ENCODE data around the gene SETD9. TPM values are rescaled to one million over a fixed set of nuclear protein-coding genes. Genes with fewer than 3 reads are reported as not detected.

SETD9 gene
- total and polyA plus RNA-seq, 2 experiments from 2014 or later, result 13.1 to 19.2 TPM

DNA sequence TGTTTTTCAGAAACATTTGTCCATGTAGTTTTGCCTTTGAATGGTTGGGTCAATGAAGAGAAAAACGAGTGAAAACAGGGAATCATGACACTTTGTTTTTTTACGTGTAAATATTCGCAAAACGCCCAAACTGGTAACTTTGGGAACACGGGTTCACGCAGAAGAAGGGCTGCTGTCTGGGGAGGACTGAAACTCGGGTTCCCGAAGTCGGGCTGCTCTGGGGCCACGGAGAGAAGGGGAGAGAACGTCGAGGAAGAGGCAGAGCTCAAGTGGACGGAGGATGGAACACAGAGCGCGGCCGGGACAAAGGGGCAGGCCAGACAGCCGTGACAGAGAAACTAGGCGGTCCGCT is 478 bp upstream of the SETD9 start:
- Histone ChIP-seq H3K79me2 (replicated peaks; ENCODE audit: insufficient read depth) (peaks cover 7% of the 10 kb centered on the region; the same call in 1 of the 2 replicates), H2AFZ (peak overlapping the region; percentile 91), H3K36me3 (ENCODE audit: insufficient read depth) (no peaks in the 10 kb centered on the region), H3K4me1 (ENCODE audit: insufficient read depth) (peaks cover 13% of the 10 kb centered on the region), H3F3A (replicated peaks; ENCODE audit: low read depth) (no peaks in the 10 kb centered on the region), H3K27ac (ENCODE audit: low read depth) (peak overlapping the region; percentile 97), H3K27me3 (ENCODE audit: insufficient read depth) (no peaks in the 10 kb centered on the region), H3K9me2 (ENCODE audit: insufficient read depth) (0 out of 2 replicates have a peak, but pooled peaks cover 3% of the 10 kb centered on the region), H4K20me1 (replicated peaks; ENCODE audit: insufficient read depth) (no peaks in the 10 kb centered on the region), H3K4me2 (peak overlapping the region; percentile 86), H3K4me3 (peak overlapping the region; percentile 74)
- DNase-seq (ENCODE audit: low spot score) (no peak), ATAC-seq (peak; percentile 67)
- Mint-ChIP-seq H3K27ac (peak overlapping the region; percentile 96), H3K36me3 (ENCODE audit: low read depth) (peaks cover 10% of the 10 kb centered on the region; the same call in 2 of the 3 replicates), H3K4me3 (peak overlapping the region; percentile 85), H3K9me3 (no peaks in the 10 kb centered on the region; the same call in 2 of the 3 replicates), H3K27me3 (ENCODE audit: insufficient read depth, low read depth, poor library complexity) (peaks cover 1% of the 10 kb centered on the region), H3K4me1 (peaks cover 20% of the 10 kb centered on the region)
- TF ChIP-seq ZNF331 (CRISPR knock-in tag; IDR thresholded peaks at IDR 0.05; ENCODE audit: low read depth) (no peak), STAT1 (IDR thresholded peaks at IDR 0.05; ENCODE audit: unreplicated experiment) (no peak), ZNF114 (CRISPR knock-in tag; IDR thresholded peaks at IDR 0.05) (no peak), NANOG (IDR thresholded peaks at IDR 0.05; ENCODE audit: borderline replicate concordance) (no peak), EZH2phosphoT487 (IDR thresholded peaks at IDR 0.05; ENCODE audit: unreplicated experiment) (no peak), JUNB (IDR thresholded peaks at IDR 0.05; ENCODE audit: unreplicated experiment) (no peak), EZH2 (IDR thresholded peaks at IDR 0.05; ENCODE audit: low read depth, unreplicated experiment) (no peak), POLR2AphosphoS5 (IDR thresholded peaks at IDR 0.05; ENCODE audit: low read depth) (no peak), CREB1 (CRISPR knock-in tag; IDR thresholded peaks at IDR 0.05; ENCODE audit: low read depth) (no peak)
- TF ChIP-seq, protein P1, sequence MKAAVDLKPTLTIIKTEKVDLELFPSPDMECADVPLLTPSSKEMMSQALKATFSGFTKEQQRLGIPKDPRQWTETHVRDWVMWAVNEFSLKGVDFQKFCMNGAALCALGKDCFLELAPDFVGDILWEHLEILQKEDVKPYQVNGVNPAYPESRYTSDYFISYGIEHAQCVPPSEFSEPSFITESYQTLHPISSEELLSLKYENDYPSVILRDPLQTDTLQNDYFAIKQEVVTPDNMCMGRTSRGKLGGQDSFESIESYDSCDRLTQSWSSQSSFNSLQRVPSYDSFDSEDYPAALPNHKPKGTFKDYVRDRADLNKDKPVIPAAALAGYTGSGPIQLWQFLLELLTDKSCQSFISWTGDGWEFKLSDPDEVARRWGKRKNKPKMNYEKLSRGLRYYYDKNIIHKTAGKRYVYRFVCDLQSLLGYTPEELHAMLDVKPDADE (IDR thresholded peaks at IDR 0.05), result no peak
- TF ChIP-seq, protein P2, sequence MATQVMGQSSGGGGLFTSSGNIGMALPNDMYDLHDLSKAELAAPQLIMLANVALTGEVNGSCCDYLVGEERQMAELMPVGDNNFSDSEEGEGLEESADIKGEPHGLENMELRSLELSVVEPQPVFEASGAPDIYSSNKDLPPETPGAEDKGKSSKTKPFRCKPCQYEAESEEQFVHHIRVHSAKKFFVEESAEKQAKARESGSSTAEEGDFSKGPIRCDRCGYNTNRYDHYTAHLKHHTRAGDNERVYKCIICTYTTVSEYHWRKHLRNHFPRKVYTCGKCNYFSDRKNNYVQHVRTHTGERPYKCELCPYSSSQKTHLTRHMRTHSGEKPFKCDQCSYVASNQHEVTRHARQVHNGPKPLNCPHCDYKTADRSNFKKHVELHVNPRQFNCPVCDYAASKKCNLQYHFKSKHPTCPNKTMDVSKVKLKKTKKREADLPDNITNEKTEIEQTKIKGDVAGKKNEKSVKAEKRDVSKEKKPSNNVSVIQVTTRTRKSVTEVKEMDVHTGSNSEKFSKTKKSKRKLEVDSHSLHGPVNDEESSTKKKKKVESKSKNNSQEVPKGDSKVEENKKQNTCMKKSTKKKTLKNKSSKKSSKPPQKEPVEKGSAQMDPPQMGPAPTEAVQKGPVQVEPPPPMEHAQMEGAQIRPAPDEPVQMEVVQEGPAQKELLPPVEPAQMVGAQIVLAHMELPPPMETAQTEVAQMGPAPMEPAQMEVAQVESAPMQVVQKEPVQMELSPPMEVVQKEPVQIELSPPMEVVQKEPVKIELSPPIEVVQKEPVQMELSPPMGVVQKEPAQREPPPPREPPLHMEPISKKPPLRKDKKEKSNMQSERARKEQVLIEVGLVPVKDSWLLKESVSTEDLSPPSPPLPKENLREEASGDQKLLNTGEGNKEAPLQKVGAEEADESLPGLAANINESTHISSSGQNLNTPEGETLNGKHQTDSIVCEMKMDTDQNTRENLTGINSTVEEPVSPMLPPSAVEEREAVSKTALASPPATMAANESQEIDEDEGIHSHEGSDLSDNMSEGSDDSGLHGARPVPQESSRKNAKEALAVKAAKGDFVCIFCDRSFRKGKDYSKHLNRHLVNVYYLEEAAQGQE (IDR thresholded peaks at IDR 0.05; ENCODE audit: unreplicated experiment), result no peak
- TF ChIP-seq, protein P3, sequence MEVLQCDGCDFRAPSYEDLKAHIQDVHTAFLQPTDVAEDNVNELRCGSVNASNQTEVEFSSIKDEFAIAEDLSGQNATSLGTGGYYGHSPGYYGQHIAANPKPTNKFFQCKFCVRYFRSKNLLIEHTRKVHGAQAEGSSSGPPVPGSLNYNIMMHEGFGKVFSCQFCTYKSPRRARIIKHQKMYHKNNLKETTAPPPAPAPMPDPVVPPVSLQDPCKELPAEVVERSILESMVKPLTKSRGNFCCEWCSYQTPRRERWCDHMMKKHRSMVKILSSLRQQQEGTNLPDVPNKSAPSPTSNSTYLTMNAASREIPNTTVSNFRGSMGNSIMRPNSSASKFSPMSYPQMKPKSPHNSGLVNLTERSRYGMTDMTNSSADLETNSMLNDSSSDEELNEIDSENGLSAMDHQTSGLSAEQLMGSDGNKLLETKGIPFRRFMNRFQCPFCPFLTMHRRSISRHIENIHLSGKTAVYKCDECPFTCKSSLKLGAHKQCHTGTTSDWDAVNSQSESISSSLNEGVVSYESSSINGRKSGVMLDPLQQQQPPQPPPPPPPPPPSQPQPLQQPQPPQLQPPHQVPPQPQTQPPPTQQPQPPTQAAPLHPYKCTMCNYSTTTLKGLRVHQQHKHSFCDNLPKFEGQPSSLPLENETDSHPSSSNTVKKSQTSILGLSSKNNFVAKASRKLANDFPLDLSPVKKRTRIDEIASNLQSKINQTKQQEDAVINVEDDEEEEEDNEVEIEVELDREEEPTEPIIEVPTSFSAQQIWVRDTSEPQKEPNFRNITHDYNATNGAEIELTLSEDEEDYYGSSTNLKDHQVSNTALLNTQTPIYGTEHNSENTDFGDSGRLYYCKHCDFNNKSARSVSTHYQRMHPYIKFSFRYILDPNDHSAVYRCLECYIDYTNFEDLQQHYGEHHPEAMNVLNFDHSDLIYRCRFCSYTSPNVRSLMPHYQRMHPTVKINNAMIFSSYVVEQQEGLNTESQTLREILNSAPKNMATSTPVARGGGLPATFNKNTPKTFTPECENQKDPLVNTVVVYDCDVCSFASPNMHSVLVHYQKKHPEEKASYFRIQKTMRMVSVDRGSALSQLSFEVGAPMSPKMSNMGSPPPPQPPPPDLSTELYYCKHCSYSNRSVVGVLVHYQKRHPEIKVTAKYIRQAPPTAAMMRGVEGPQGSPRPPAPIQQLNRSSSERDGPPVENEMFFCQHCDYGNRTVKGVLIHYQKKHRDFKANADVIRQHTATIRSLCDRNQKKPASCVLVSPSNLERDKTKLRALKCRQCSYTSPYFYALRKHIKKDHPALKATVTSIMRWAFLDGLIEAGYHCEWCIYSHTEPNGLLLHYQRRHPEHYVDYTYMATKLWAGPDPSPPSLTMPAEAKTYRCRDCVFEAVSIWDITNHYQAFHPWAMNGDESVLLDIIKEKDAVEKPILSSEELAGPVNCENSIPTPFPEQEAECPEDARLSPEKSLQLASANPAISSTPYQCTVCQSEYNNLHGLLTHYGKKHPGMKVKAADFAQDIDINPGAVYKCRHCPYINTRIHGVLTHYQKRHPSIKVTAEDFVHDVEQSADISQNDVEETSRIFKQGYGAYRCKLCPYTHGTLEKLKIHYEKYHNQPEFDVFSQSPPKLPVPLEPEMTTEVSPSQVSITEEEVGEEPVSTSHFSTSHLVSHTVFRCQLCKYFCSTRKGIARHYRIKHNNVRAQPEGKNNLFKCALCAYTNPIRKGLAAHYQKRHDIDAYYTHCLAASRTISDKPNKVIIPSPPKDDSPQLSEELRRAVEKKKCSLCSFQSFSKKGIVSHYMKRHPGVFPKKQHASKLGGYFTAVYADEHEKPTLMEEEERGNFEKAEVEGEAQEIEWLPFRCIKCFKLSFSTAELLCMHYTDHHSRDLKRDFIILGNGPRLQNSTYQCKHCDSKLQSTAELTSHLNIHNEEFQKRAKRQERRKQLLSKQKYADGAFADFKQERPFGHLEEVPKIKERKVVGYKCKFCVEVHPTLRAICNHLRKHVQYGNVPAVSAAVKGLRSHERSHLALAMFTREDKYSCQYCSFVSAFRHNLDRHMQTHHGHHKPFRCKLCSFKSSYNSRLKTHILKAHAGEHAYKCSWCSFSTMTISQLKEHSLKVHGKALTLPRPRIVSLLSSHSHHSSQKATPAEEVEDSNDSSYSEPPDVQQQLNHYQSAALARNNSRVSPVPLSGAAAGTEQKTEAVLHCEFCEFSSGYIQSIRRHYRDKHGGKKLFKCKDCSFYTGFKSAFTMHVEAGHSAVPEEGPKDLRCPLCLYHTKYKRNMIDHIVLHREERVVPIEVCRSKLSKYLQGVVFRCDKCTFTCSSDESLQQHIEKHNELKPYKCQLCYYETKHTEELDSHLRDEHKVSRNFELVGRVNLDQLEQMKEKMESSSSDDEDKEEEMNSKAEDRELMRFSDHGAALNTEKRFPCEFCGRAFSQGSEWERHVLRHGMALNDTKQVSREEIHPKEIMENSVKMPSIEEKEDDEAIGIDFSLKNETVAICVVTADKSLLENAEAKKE (CRISPR knock-in tag; IDR thresholded peaks at IDR 0.05), result no peak
- TF ChIP-seq, protein P4, sequence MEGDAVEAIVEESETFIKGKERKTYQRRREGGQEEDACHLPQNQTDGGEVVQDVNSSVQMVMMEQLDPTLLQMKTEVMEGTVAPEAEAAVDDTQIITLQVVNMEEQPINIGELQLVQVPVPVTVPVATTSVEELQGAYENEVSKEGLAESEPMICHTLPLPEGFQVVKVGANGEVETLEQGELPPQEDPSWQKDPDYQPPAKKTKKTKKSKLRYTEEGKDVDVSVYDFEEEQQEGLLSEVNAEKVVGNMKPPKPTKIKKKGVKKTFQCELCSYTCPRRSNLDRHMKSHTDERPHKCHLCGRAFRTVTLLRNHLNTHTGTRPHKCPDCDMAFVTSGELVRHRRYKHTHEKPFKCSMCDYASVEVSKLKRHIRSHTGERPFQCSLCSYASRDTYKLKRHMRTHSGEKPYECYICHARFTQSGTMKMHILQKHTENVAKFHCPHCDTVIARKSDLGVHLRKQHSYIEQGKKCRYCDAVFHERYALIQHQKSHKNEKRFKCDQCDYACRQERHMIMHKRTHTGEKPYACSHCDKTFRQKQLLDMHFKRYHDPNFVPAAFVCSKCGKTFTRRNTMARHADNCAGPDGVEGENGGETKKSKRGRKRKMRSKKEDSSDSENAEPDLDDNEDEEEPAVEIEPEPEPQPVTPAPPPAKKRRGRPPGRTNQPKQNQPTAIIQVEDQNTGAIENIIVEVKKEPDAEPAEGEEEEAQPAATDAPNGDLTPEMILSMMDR (conservative IDR thresholded peaks at IDR 0.05; ENCODE audit: low read depth in 2 of 2), result no peak

All from GM23338 (cell line).